Neural progenitor cell (in vitro differentiated cells): ENCODE measurements around the gene AKAP6. TPM values are rescaled to one million over a fixed set of nuclear protein-coding genes. Genes with fewer than 3 reads are reported as not detected.
A peak's percentile ranks its signal among the peaks of the same experiment; 100 is the strongest.

ENCODE experiments used
- DNase-seq: peaks from one replicate; pipeline ENCODE4 v3.0.0-alpha.2; 2016; ENCODE audit warnings: low spot score
- H2AFZ ChIP-seq: fragments of 200-600 bp; sonication (generic); replicated peaks from 2 replicates; pipeline ENCODE4 v1.6.1; 2016; ENCODE audit warnings: antibody characterized with exemption
- H3F3A ChIP-seq: fragments of 200-600 bp; sonication (generic); 2 replicates; pipeline ENCODE4 v1.6.1; 2016; ENCODE audit warnings: antibody characterized with exemption, low read depth
- H3K27ac ChIP-seq: fragments of 200-600 bp; sonication (generic); 2 replicates; pipeline ENCODE4 v1.5.1; 2016; ENCODE audit warnings: mild to moderate bottlenecking
- H3K27me3 ChIP-seq: fragments of 200-600 bp; sonication (generic); 2 replicates; pipeline ENCODE4 v1.6.1; 2016; ENCODE audit warnings: mild to moderate bottlenecking, moderate library complexity
- H3K36me3 ChIP-seq: fragments of 200-600 bp; sonication (generic); 2 replicates; pipeline ENCODE4 v1.5.1; 2016
- H3K4me1 ChIP-seq: fragments of 200-600 bp; sonication (generic); 2 replicates; pipeline ENCODE4 v1.6.1; 2016; ENCODE audit warnings: mixed run types
- H3K4me2 ChIP-seq: fragments of 200-600 bp; sonication (generic); 2 replicates; pipeline ENCODE4 v1.6.1; 2016
- H3K4me3 ChIP-seq: fragments of 200-600 bp; sonication (generic); 2 replicates; pipeline ENCODE4 v1.5.1; 2016
- H3K79me2 ChIP-seq: fragments of 200-600 bp; sonication (generic); 2 replicates; pipeline ENCODE4 v1.6.1; 2016; ENCODE audit warnings: low read depth
- H3K9ac ChIP-seq: fragments of 200-600 bp; sonication (generic); 2 replicates; pipeline ENCODE4 v1.6.1; 2016
- H3K9me3 ChIP-seq: fragments of 200-600 bp; sonication (generic); 2 replicates; pipeline ENCODE4 v1.5.1; 2016; ENCODE audit warnings: low read depth
- H4K20me1 ChIP-seq: fragments of 200-600 bp; sonication (generic); 2 replicates; pipeline ENCODE4 v1.6.1; 2016; ENCODE audit warnings: low read depth
- H3K27ac Mint-ChIP-seq: 3 replicates; pipeline ENCODE4 v1.8.0; 2021; ENCODE audit warnings: mixed read lengths
- H3K27me3 Mint-ChIP-seq: 2 replicates; pipeline ENCODE4 v1.8.0; 2022; ENCODE audit warnings: low read depth, mild to moderate bottlenecking, inconsistent platforms, moderate library complexity, mixed read lengths; ENCODE audit not compliant: insufficient read depth
- H3K36me3 Mint-ChIP-seq: 3 replicates; pipeline ENCODE4 v1.8.0; 2021; ENCODE audit warnings: mixed read lengths
- H3K4me1 Mint-ChIP-seq: 3 replicates; pipeline ENCODE4 v1.8.0; 2021; ENCODE audit warnings: mixed read lengths
- H3K4me3 Mint-ChIP-seq: 3 replicates; pipeline ENCODE4 v1.8.0; 2021; ENCODE audit warnings: mild to moderate bottlenecking, moderate library complexity, mixed read lengths
- H3K9me3 Mint-ChIP-seq: 3 replicates; pipeline ENCODE4 v1.8.0; 2020; ENCODE audit warnings: mixed read lengths
- CTCF ChIP-seq: fragments of 200-600 bp; sonication (generic); IDR thresholded peaks from 2 replicates; pipeline ENCODE4 v1.5.1; 2017; ENCODE audit warnings: antibody characterized with exemption, mild to moderate bottlenecking
- EZH2 ChIP-seq: fragments of 200-600 bp; sonication (generic); IDR thresholded peaks from 2 replicates; pipeline ENCODE4 v1.6.1; 2017; ENCODE audit warnings: antibody characterized with exemption, mild to moderate bottlenecking, moderate library complexity
- EZH2phosphoT487 ChIP-seq: fragments of 200-600 bp; sonication (generic); IDR thresholded peaks from 2 replicates; pipeline ENCODE4 v1.6.1; 2017; ENCODE audit warnings: antibody characterized with exemption
- total RNA-seq: library from RNA; depleted of rRNA; stranded (reverse); fragments of >200 nt; gene quantifications from 2 replicates; pipeline ENCODE4 v1.2.3, GENCODE V29; 2015; ENCODE audit warnings: low replicate concordance

AKAP6 gene
- total RNA-seq, 1 donor from 2014 or later = 3.7 TPM

GRCh38 chr14:32697704-32698103 is 368.6 kb downstream of the AKAP6 start:
- H3K4me2 ChIP-seq = no peak overlapping the region
- Mint-ChIP-seq H3K4me1 (peaks cover 30% of the 10 kb centered on the region), H3K9me3 (no peaks in the 10 kb centered on the region), H3K4me3 (no peak overlapping the region), H3K36me3 (no peaks in the 10 kb centered on the region), H3K27me3 (peaks cover 4% of the 10 kb centered on the region), H3K27ac (no peak overlapping the region)
- H3K9me3 ChIP-seq = no peaks in the 10 kb centered on the region
- no peaks in the 10 kb centered on the region for H3K79me2 ChIP-seq
- H3K27ac ChIP-seq = no peak overlapping the region
- H3K27me3 ChIP-seq = no peaks in the 10 kb centered on the region
- no peak for TF ChIP-seq CTCF
- no peak for TF ChIP-seq EZH2phosphoT487
- TF ChIP-seq EZH2 = no peak
- H4K20me1 ChIP-seq = no peaks in the 10 kb centered on the region
- H3K36me3 ChIP-seq = no peaks in the 10 kb centered on the region
- H3F3A ChIP-seq = no peaks in the 10 kb centered on the region
- peaks cover 6% of the 10 kb centered on the region for H3K4me1 ChIP-seq
- H3K9ac ChIP-seq = no peak overlapping the region
- H2AFZ ChIP-seq = no peak overlapping the region
- no peak for DNase-seq
- H3K4me3 ChIP-seq = no peak overlapping the region

GRCh38 chr14:32698831-32699230 is 369.7 kb downstream of the AKAP6 start:
- Histone ChIP-seq H3K27me3 (no peaks in the 10 kb centered on the region), H3K36me3 (no peaks in the 10 kb centered on the region), H3K27ac (no peak overlapping the region), H3K79me2 (no peaks in the 10 kb centered on the region), H3K4me3 (no peak overlapping the region), H3F3A (no peaks in the 10 kb centered on the region), H3K9ac (no peak overlapping the region), H3K4me2 (no peak overlapping the region), H3K4me1 (peaks cover 9% of the 10 kb centered on the region), H2AFZ (no peak overlapping the region), H3K9me3 (no peaks in the 10 kb centered on the region), H4K20me1 (no peaks in the 10 kb centered on the region)
- Mint-ChIP-seq H3K27me3 (peaks cover 4% of the 10 kb centered on the region), H3K4me1 (peaks cover 30% of the 10 kb centered on the region), H3K27ac (no peak overlapping the region), H3K4me3 (no peak overlapping the region), H3K36me3 (no peaks in the 10 kb centered on the region), H3K9me3 (no peaks in the 10 kb centered on the region)
- no peak for DNase-seq
- TF ChIP-seq EZH2 = no peak
- no peak for TF ChIP-seq CTCF
- TF ChIP-seq EZH2phosphoT487 = no peak

- H3K79me2 ChIP-seq = no peaks in the 10 kb centered on the region
- H3K27ac Mint-ChIP-seq = no peak overlapping the region
- H3K4me3 ChIP-seq = no peak overlapping the region
- H3K4me1 ChIP-seq = peaks cover 9% of the 10 kb centered on the region
- TF ChIP-seq EZH2 (no peak), CTCF (no peak)
- no peak overlapping the region for H3K27ac ChIP-seq
- H2AFZ ChIP-seq = no peak overlapping the region
- peaks cover 23% of the 10 kb centered on the region for H3K4me1 Mint-ChIP-seq
- no peaks in the 10 kb centered on the region for H4K20me1 ChIP-seq
- H3K36me3 Mint-ChIP-seq = no peaks in the 10 kb centered on the region
- no peaks in the 10 kb centered on the region for H3K9me3 ChIP-seq
- H3K27me3 Mint-ChIP-seq = no peaks in the 10 kb centered on the region
- H3K4me3 Mint-ChIP-seq = no peak overlapping the region
- H3K4me2 ChIP-seq = no peak overlapping the region
- H3K27me3 ChIP-seq = no peaks in the 10 kb centered on the region
- DNase-seq = no peak
- H3K9ac ChIP-seq = no peak overlapping the region
- H3K9me3 Mint-ChIP-seq = no peaks in the 10 kb centered on the region
- H3F3A ChIP-seq = no peaks in the 10 kb centered on the region
- no peaks in the 10 kb centered on the region for H3K36me3 ChIP-seq
Observed at GRCh38 chr14:32701475-32701874, 372.4 kb downstream of the AKAP6 start.

GRCh38 chr14:32702088-32702487 is 373.0 kb downstream of the AKAP6 start:
- Mint-ChIP-seq H3K9me3 (no peaks in the 10 kb centered on the region), H3K4me3 (no peak overlapping the region), H3K36me3 (no peaks in the 10 kb centered on the region), H3K4me1 (peaks cover 23% of the 10 kb centered on the region), H3K27me3 (no peaks in the 10 kb centered on the region), H3K27ac (no peak overlapping the region)
- Histone ChIP-seq H4K20me1 (no peaks in the 10 kb centered on the region), H3K27ac (no peak overlapping the region), H3K4me3 (no peak overlapping the region), H2AFZ (peak overlapping the region; percentile 9), H3K9me3 (no peaks in the 10 kb centered on the region), H3K4me2 (no peak overlapping the region), H3K79me2 (no peaks in the 10 kb centered on the region), H3K4me1 (peaks cover 9% of the 10 kb centered on the region), H3K9ac (no peak overlapping the region), H3K36me3 (no peaks in the 10 kb centered on the region), H3K27me3 (no peaks in the 10 kb centered on the region), H3F3A (no peaks in the 10 kb centered on the region)
- TF ChIP-seq CTCF = no peak
- no peak for TF ChIP-seq EZH2
- TF ChIP-seq EZH2phosphoT487 = no peak
- DNase-seq = no peak
